HG02610 (cell line): Measurements from ENCODE around the gene FLRT1.

ENCODE experiments used
- ATAC-seq: cut with Tn5 transposase; IDR thresholded peaks from one replicate; pipeline ENCODE4 v1.9.1; 2021; ENCODE audit warnings: mild to moderate bottlenecking, moderate library complexity; ENCODE audit not compliant: unreplicated experiment

Gene FLRT1

DNA sequence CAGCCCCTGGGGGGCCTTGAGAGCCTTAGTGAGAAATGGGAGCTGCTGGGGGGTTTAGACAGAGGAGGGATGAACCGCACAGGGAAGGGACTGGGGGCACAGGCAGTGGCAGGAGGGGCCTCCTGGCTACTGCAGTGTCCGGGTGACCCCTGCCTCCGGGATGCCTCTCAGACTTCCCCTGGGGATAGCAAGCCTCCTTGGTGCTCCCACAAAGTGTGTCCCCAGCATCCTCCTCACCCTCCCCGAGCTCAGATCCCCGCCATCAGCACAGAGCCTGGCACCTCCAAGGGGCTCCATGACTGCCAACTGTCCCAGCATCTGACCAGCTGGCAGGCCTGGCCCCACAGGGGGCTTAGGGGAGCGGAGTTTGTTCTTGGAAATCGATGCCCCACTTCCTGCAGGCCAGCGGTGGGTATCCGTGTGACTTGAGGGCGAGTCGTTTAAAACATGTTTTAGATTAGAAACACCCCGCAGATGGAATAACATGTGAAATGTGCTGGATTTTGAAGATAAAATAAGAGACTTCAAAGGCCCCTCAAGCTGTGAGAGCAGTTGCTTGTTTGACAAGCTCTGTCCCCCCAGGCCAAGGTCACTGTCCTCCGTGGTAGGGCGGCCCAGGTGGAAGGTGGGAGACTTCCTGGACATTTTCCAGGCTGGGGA is 13.5 kb upstream of the FLRT1 start:
- ATAC-seq = no peak

DNA sequence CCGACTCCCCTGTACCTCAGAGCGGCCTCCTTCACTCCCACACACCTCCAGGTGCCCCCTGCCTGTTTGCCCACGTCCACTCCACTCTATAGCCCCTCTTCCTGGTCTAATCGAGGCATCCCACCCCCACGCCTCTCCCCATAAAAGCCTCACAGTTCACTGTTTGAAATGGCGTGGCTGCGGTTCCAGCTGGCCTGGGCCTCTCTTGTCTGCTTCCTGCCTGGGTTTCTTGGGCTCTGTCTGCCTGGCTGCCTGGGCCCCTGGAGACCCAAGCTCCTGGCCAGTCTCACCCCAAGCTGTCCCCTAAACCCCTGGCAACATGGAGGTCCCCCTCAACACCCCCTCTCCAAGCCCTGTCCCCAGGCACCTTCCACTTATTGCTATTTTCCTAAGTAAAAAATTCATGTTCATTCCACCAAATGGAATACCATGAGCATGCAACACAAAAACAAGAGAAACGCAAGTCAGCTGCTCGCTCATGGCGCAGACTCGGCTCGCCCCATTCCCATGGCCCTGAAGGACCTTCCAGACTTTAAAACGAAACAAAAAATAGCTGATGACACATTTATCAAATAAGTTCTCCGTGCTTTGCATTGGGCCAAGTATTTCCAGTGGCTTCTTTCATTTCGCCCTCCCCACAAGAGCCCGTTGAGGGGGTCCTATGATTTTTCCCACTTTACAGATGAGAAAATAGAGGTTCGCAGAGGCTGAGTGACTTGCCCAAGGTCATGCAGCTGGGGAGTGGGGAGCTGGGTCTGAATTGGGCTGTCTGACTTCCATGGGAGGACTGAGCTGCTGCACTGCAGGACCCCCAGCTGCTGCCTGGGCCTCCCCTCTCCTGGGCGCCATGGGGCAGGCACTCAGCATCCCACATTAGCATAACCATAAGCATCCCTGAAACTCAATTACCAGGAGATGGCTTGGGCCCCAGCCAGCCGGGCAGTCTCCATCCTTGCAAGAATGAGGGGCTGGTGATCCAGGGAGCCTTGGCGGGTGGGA is 11.7 kb upstream of the FLRT1 start:
- ATAC-seq = no peak

DNA sequence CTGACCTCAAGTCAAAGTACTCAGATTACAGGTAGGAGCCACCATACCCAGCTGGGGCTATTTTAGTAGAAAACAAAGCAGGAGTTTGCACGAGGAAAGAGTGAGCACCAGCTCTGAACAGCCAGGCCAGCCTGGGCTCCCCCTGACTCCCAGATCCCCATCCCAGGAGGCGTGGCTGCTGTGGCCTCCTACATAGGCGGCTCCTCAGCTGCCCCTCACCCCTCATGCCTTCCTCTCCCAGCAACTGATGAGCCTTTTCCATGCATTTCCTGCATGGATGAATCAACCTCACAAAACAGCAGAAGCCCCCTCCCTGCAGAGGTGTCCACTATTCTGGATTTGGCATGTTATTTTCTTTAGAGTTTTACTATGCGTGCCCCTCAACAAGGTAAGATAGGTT is 10.5 kb upstream of the FLRT1 start:
- ATAC-seq = no peak

DNA sequence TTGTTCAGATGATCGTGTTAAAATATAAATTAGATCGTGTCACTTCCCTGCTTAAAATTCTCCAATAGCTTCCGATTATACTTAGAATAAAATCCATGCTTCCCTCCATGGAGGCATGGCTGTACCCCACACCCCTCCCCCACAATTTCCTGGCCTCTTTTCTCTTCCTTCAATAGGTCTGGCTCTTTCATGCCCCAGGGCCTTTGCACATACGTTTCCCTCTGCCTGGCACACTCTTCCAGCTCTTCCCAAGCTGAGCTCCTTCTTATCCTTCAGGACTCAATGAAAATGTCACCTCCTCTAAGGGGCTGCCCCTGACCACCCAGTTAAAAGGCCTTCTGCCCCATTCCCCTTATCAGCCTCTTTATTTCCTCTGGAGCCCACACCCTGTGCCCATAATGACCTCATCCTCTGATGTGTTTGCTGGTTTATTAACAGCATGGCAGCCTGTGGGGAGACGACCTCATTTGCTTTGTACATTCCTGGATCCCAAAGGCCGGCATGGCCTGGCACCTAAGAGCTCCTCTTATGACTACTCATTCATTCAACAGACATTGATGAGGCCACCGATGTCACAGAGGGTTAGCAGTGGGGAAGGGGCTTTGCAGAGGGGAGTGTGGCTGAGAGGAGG is 9.0 kb upstream of the FLRT1 start:
- ATAC-seq = no peak

DNA sequence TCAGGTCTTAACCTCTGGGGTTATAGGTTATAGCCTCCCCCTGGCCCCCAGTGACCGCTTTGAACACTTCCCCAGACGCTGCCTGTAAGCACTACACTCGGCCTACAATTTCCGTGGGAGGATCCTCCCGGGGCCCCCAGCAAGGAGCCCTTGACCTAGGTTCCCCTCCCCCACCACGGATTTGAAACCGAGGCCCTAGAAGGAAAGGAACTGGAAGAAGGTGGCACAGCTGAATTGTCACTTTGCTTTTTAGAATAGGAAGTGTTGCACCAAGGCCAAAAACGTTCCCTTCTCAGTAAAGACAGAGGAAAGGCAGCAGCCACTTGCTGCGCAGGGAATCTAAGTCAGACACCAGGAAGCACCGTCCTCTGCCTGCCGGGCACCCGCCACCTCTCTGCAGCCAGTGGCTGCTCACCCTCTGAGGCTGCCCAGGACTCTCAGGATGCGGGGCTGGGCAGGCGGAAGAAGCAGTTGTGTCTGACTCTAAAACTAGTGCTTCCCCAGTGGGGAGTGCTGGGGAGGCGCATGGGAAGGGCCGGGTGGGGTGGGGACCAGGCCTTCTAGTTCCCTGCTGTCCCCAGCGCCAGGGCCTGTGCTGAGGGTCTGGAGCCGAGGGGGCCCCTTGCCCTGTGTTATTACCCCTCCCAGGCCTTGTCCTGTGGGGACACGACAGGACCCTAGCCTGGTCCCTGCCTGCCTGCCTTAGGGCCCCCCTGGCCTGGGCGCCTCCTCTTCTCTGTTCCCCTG is 7.9 kb upstream of the FLRT1 start:
- no peak for ATAC-seq

DNA sequence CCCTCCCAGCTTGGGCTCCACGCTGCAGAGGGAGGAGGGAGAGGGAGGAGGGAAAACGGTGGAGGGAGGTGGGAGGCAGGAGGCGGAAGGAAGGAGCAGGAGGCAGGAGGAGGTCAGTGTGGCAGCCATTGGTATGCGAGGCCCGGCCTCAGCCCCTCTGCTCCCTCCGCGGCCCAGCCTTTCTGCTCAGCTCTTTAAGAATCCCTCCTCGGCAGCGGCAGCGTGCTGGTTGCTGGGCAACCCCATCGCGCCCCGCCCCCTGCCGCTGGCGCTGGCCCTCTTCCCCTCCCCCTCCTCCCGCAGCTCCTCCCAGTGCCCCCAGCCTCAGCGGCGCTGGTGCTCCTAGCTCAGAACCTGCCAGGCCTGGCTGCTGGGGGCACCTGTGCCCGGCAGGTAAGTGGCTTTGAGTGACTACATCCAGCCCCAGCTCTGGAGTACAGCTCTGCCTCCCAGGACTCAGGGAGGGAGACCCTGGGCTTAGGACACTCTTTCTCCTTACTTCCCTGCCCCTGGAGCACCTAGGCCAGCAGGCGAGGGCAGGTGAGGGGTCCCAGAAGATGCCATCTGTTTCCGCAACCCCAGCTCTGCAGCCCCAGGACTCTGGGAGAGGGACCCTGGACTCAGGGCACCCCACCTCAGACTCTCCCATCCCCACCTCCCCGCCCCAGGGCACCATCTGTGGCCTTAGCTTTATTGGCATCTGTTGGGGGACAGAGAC is 7.2 kb upstream of the FLRT1 start:
- ATAC-seq = no peak

DNA sequence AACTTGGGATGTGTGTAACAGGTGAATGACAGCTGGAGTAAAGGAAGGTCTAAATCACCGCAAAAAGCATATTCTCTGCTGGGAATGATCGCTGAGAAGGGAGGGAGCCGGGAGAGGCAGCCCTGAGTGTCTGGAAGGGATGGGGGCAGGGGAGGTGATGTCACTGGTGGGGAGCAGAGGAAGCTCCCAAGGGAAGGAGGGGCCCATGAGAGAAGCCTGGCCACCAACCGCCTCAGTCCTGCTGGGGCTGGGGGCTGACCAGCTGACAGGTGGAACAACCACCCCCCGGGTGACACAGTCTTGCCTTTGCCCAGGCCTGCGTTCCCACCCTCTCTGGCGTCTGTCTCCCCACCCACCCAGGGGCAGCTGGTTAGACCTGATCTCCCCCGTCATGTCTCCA is 6.0 kb upstream of the FLRT1 start:
- ATAC-seq = no peak

DNA sequence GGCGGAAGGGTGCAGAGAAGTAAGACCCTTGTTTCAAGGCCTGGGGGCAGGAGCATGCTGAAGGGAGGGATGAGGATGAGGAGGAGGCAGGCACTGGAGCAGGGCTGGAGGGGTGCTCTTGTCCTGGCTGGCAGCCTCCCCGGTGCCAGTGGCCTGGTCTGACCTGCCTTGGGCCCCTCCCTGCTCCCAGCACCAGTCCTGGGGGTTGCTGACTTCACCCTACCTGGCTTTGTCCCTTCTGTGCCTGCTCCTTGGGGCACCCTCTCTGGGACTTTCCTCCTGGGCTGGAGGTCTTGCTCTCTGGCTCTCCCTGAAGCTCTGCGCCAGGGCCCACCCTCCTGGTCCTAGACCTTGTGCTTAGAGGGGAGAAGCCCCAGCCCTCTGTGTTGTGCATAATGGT is 4.7 kb upstream of the FLRT1 start:
- no peak for ATAC-seq

DNA sequence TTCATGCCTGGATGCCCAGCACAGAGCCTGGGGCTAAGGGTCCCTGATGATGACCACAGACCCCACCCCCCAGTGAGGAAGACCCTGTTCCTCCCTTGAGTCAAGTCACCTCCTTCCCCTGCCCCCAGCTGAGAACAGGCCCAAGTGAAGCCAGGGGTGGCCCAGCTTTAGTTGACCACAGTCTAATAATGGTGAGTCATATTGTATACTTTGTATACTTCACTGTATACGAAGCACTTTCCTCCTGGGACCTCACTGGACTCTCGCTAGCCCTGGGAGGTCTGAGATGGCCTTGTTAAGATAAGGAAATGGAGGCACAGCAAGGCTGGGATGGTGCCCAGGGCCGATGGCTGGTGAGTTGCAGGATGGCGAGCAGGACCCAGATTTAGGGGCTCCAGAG is 3.7 kb upstream of the FLRT1 start:
- ATAC-seq = no peak

DNA sequence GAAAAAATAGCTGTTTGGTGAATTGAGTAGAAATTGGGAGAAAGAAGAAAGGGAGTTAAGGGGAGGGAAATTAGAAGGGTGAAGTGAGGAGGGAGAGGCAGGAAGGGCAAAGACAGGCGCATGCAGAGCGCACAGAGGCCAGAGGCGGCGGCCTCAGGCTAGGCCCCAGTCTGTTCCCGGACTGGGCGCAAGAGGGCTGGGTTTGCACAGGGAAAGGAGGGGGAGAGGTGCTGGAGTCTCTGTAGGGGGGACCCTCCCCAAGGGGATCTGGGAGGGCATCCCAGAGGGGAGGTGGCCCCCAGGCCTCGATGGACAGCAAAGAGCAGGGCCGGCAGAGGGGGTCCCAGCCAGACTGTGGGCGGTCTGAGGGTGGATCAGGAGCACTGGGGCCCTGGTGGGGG is 1.3 kb upstream of the FLRT1 start:
- ATAC-seq = no peak

DNA sequence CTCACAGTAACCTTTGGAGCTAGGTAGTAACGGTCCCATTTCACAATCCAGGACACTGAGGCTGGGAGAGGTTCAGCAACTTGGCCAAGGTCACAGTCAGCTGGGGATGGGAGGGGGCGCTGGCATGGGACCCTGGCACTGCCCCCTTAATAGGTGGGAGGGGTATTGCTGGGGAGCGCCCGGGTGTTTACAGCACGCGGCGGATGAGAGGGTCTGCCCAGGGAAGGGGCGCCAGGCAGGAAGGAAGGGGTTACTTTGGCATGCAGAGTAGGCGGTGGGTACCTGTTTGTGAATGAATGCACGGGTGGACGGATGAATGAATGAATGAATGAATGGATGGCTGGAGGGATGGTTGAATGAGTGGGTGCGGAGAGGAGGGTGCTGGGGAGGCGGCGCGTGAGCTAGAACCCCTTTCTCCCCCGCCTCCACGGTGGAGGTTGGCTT is 628 bp upstream of the FLRT1 start:
- no peak for ATAC-seq

DNA sequence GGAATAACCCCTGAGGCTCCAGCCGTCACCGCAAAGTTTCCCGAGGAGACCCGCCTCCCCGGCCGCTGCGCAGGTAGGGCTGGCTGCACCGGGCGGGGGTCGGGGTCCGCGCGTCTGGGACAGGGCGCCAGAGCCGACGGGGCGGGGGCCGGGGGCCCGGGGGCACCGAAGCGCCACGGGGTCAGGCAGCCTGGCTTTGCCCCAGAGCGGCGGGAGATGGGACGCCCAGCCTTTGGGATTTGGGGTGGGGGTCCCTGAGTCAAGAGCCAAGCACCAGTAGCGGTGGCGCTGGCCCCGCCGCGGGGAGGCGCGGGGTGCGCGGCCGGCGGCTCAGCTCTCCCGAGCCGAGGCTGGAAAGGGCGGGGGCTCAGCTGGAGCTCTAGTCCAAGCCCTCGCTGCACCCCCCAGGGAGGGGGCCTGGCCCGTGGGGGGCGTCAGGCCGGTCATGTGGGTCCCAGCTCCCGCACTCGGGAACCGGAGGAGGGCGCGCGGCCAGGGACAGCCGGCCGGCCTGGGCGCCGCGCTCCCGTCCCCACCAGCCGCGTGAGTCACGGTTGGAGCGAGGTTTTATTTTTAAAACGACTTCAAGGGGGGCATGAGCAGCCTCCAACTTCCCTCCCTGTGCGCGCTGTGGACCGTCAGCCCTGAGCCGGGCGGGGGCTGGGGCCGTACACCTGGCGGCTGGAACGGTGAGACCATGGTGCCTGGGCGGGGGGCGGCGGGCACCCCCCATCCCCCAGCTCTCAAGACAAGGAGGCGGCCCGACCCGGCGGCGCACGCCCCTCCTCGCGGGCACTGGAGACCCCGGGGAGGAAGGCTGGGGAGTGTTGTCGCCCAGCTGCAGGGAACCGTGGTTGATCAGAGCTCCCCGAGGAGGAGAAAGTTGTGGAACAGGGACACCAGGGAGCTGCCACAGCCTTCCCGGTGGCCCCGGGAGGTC is 626 bp downstream of the FLRT1 start:
- no peak for ATAC-seq

DNA sequence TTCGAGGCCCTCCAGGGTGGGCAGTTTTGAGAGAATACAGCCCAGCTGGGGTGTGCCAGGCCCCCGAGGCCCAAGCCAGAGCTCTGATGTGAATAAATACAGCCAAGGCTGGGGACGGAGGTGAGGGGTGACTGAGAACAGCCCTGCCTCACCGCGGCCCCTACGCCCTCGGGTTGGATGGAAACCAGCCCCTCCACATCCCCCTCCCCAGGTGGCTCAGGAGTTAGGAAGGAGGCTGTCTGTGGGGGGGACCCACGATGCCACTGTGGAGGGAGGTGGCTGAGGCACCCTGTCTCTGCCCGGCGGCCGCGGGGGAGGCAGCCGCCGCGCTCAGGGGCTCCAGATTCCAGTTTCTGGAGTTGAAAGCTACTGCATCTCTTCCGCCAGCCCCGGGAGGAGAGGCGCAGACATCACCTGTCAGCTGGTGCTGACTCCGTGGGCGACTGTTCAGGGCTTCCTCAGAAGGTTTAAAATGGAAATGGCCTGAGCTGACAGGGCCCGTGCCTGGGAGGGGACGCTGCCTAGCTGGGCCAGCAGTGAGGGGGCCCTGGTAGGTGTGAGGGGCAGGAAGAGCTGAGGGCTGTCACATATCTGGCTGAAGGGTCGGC is 1.4 kb downstream of the FLRT1 start:
- ATAC-seq = no peak

DNA sequence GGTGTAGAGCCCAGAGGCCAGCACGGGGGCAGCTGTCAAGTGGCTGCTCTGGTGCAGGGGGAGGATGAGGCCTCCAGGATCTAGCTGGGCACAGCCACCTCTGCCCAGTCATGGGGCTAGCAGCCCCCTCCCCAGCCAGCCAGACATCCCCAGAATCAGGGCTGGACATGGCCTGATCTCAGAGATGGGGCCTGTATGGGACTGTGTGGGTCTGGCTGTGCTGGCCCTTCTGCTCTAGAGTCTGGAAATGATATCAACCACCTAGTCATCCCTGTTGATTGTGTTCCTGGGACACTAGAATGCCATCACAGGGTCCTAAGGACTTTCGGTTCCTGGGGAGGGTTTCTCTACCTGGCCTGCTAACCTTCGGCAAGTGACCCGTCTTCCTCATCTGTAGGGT is 2.8 kb downstream of the FLRT1 start:
- no peak for ATAC-seq

DNA sequence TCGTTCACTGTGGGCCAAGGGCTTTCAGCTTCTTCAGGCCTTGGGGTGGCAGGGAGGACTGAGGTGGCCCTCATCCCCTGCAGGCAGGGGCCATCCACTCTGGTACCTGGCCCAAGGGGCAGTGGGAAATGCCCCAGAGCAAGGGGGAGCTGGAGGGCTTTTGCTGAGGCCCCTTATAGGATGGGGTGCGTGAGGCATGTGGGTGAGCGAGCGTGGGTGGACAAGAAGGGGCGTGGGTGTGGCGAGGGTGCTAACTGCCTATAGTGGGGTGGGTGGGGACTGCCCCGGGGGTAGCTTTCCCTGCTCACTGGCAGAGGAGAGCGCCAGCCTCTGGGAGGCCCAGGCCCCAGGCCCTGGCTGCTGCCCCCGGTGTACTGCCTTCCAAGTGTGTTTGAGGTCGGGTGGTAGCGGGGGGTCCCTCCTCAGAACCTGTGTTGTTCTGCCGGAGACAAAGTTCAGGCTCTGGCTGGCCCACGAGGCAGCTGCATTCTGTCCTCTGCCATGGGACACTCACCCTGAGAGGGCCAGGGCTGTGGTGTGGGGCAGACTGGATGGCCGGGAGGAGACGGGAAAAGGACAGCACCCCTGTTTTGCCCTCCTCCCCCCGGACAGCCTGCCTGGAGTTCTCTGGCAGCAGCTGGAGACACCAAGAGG is 3.4 kb downstream of the FLRT1 start:
- ATAC-seq = no peak

DNA sequence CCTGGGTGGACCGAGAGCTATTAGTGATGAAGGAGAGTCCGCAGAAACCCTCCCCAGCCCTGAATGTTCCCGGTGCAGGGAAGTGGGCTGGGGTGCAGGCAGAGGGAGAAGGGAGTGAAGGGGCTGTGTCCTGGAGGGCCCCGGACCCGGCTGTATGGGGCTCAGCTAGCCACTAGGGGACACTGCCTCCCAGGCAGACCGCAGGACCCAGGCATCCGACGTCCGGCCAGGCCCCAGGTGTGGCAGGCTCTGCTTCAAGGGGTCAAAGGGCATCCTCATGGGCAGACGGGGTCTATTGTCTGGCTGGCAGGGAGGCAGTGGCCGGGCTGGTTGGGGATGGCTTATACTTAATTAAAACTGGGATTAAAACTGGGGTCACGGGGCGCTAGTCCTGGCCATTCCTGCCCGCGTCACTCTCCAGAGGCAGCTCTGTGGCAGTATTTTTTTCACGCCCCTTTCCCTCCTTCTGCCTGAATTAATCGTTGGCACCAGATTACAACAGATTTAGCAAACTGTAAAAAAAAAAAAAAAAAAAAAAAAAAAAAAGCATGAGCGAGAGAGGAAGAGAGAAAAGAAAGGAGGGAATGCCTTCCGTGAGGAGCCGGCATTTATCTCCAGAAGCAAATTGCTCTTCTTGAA is 5.1 kb downstream of the FLRT1 start:
- ATAC-seq = no peak

DNA sequence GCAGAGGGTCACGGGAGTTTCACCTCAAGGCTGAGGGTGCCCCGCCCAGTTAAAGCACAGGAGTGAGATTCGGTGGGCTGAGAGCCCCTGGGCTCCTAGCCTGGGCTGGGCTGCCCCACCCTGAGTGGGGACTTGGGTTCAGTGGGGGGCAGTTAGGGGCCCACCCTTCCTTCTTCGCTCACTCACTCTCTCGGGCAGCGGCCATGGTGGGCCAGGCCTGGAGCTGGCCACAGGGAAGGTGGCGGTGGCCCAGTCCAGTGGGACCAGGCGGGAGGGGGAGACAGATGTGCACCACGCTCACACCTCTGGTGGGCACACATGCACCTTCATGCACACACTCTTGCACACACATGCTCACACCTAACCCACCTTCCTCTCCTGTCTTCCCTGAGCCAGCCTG is 6.1 kb downstream of the FLRT1 start:
- ATAC-seq = no peak

DNA sequence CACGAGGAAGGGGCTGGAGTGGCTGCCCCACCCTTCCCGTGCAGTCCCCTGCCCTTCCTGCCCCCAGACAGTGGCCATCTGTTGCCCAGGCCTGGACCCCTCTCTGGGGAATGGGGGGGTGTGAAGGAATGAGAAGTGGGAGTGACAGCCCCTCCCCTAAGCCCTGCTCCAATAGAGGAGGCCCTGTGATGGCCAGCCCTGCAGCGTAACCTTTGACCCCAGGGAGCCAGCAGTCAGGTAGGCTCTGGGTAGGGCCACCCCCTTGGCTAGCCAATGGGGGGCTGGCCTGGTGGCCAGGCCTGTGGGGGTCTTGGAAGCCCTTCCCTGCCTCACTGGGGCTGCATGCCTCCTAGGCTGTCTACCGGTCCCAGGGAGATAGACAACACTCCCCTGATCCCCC is 6.6 kb downstream of the FLRT1 start:
- no peak for ATAC-seq
